ENCODE results near the gene ZNF687. TPM values are rescaled to one million over a fixed set of nuclear protein-coding genes. Genes with fewer than 3 reads are reported as not detected.

ZNF687 gene
- total RNA-seq, 2 experiments from 2014 or later, result 25.5 to 26.6 TPM

- ChIA-PET POLR2A (no interaction called here), CTCF (no interaction called here)
- H3K36me3 Mint-ChIP-seq (ENCODE audit: low read depth), result peaks cover 54% of the 10 kb centered on the region
- no peaks in the 10 kb centered on the region for H3K9me3 Mint-ChIP-seq (ENCODE audit: insufficient read depth)
- H3K4me3 Mint-ChIP-seq, result no peak overlapping the region
- no peaks in the 10 kb centered on the region for H3K27me3 Mint-ChIP-seq (ENCODE audit: low read depth)
- H3K4me1 Mint-ChIP-seq (ENCODE audit: low read depth), result peaks cover 5% of the 10 kb centered on the region
- H3K27ac Mint-ChIP-seq, result no peak overlapping the region
- no peak for ATAC-seq
- DNase-seq, result no peak
These were observed 8.7 kb downstream of the ZNF687 start for GRCh38 chr1:151290709-151291303.

DNA sequence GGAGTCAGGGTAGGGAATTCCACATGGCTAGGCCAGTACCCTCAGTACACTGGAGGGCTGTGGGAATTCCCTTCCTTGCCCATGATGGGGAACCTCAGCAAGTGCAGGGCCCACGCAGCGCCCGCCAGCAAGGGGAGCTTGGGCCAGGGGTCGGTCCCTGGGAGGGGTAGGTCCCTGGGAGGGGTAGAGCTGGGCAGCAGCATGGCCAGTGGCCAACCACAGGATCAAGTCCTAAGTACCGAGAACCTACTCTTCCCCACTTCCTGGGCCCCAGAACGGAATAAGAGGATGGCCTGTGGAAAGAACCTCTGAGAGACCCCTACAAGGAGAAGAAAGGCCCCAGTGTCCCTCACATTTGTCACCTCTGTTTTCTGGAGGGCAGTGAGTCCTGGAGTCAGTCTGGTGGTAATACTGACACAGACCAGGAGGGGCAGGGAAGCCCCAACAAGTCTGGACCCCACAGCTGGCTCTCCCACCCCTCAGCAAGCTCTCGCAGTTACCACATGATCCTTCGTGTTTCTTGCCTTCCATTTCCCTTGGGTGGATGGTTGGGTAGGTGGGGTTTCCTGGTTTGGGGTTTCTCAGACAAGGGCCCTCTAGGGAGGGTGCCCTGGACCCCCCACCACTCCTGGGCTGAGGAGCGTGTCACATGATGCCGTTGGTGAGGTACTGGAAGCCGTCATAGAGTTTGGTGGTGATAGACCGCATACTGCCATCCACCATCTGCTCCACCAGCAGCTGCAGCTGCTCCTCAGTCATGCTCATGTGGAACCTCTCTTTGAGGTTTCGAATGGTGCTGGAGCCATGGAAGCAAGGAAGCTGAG lies 10.3 kb downstream of the ZNF687 start:
- DNase-seq, result no peak
- Mint-ChIP-seq H3K36me3 (ENCODE audit: low read depth) (peaks cover 54% of the 10 kb centered on the region), H3K4me3 (no peak overlapping the region), H3K9me3 (ENCODE audit: insufficient read depth) (no peaks in the 10 kb centered on the region), H3K27me3 (ENCODE audit: low read depth) (no peaks in the 10 kb centered on the region), H3K4me1 (ENCODE audit: low read depth) (peaks cover 5% of the 10 kb centered on the region), H3K27ac (peak overlapping the region; percentile 43)
- POLR2A ChIA-PET, result interaction anchor here (1.5 to 2.6 kb wide), 2 partner anchors 9 to 11 kb away, joined by 9 to 10 read pairs; partner anchors contain the start of gene ZNF687
- ATAC-seq, result no peak
- CTCF ChIA-PET, result interaction anchor here (0.9 to 1.3 kb wide), 2 partner anchors 8 to 10 kb away, joined by 3 to 4 read pairs; no protein-coding TSS in a partner anchor

- POLR2A ChIA-PET, result interaction anchor here (1.3 to 2.6 kb wide), 3 partner anchors 10 to 12 kb away, joined by 8 to 10 read pairs (median 9); partner anchors contain the start of gene ZNF687
- peaks cover 5% of the 10 kb centered on the region for H3K4me1 Mint-ChIP-seq (ENCODE audit: low read depth)
- no peaks in the 10 kb centered on the region for H3K27me3 Mint-ChIP-seq (ENCODE audit: low read depth)
- H3K27ac Mint-ChIP-seq, result peak overlapping the region; percentile 49
- H3K4me3 Mint-ChIP-seq, result no peak overlapping the region
- ATAC-seq (peak; percentile 8), DNase-seq (no peak)
- CTCF ChIA-PET, result interaction anchor here (0.9 to 1.4 kb wide), 2 partner anchors 8 to 47 kb away, joined by 4 read pairs; no protein-coding TSS in a partner anchor
- H3K9me3 Mint-ChIP-seq (ENCODE audit: insufficient read depth), result no peaks in the 10 kb centered on the region
- peaks cover 57% of the 10 kb centered on the region for H3K36me3 Mint-ChIP-seq (ENCODE audit: low read depth)
These were observed 11.0 kb downstream of the ZNF687 start for GRCh38 chr1:151293093-151293492.

- Mint-ChIP-seq H3K27me3 (ENCODE audit: low read depth) (no peaks in the 10 kb centered on the region), H3K4me1 (ENCODE audit: low read depth) (peaks cover 1% of the 10 kb centered on the region), H3K36me3 (ENCODE audit: low read depth) (peaks cover 63% of the 10 kb centered on the region), H3K27ac (no peak overlapping the region), H3K9me3 (ENCODE audit: insufficient read depth) (no peaks in the 10 kb centered on the region), H3K4me3 (no peak overlapping the region)
- ATAC-seq (no peak), DNase-seq (no peak)
- CTCF ChIA-PET, result interaction anchor here (1.0 to 8.0 kb wide), 5 partner anchors 11 to 68 kb away, joined by 3 to 99 read pairs (median 4); no protein-coding TSS in a partner anchor
- POLR2A ChIA-PET, result interaction anchor here (0.9 to 1.3 kb wide), 3 partner anchors 9 to 13 kb away, joined by 3 to 8 read pairs (median 3); partner anchors contain the start of gene ZNF687
These were observed 12.8 kb downstream of the ZNF687 start for GRCh38 chr1:151294742-151295462.

- ATAC-seq (no peak), DNase-seq (no peak)
- H3K27ac Mint-ChIP-seq, result no peak overlapping the region
- H3K4me1 Mint-ChIP-seq (ENCODE audit: low read depth), result peaks cover 14% of the 10 kb centered on the region
- peaks cover 52% of the 10 kb centered on the region for H3K36me3 Mint-ChIP-seq (ENCODE audit: low read depth)
- no peaks in the 10 kb centered on the region for H3K27me3 Mint-ChIP-seq (ENCODE audit: low read depth)
- no peak overlapping the region for H3K4me3 Mint-ChIP-seq
- ChIA-PET POLR2A (interaction anchor here (0.6 to 1.2 kb wide), 3 partner anchors 20 to 27 kb away, joined by 3 read pairs; no protein-coding TSS in a partner anchor), CTCF (interaction anchor here (0.9 to 6.5 kb wide), 6 partner anchors 9 to 425 kb away, joined by 3 to 56 read pairs (median 10); partner anchors contain the start of genes PI4KB, RFX5 and TNFAIP8L2)
- no peaks in the 10 kb centered on the region for H3K9me3 Mint-ChIP-seq (ENCODE audit: insufficient read depth)
These were observed 27.8 kb downstream of the ZNF687 start for GRCh38 chr1:151309811-151310323.

GRCh38 chr1:151311011-151311410 lies 28.9 kb downstream of the ZNF687 start:
- CTCF ChIA-PET, result interaction anchor here (0.9 to 6.5 kb wide), 9 partner anchors 10 to 211 kb away, joined by 3 to 56 read pairs (median 4); partner anchors contain the start of genes PI4KB, RFX5 and TNFAIP8L2
- peaks cover 14% of the 10 kb centered on the region for H3K4me1 Mint-ChIP-seq (ENCODE audit: low read depth)
- no peak overlapping the region for H3K4me3 Mint-ChIP-seq
- no peaks in the 10 kb centered on the region for H3K9me3 Mint-ChIP-seq (ENCODE audit: insufficient read depth)
- POLR2A ChIA-PET, result interaction anchor here (0.6 to 2.4 kb wide), 5 partner anchors 16 to 160 kb away, joined by 3 to 17 read pairs (median 4); partner anchors contain the start of gene PI4KB
- peaks cover 51% of the 10 kb centered on the region for H3K36me3 Mint-ChIP-seq (ENCODE audit: low read depth)
- no peak for DNase-seq
- H3K27me3 Mint-ChIP-seq (ENCODE audit: low read depth), result no peaks in the 10 kb centered on the region
- no peak for ATAC-seq
- no peak overlapping the region for H3K27ac Mint-ChIP-seq

DNA sequence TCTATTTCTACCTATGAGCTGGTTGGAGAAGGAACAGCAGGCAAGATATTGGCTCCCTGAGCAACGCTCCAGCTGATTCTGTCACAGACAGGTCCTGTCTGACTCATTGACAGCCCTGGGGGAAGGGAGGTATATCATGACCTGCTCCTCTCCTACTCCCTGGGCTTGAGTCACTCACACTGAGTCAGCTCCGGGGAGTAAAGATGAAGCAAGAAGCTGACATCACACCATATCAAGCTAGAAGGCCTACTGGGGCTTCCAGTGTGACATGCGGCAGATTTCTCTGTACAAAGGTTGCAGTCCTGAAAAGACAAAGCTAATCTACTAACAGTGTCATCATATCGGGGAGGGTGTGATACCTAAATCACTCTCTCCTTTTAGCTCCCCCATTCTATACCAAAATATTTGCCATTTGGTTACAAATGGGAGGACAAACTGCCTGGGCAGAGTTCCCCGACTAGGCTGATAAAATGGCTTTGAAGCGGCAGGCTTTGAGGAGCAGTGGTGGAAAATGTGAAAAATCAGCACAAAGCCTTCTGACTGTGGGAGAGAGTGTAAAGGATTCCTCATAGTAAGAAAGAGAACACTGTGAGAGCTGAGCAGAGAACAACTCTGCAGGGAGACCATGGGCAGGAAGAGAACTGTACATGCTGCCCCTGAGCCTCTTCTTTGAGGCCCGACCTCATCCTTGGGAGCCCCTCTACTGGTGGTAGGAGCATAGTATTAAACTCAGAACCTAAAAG lies 29.7 kb downstream of the ZNF687 start:
- H3K27me3 Mint-ChIP-seq (ENCODE audit: low read depth), result no peaks in the 10 kb centered on the region
- ATAC-seq, result peak; percentile 80
- no peaks in the 10 kb centered on the region for H3K9me3 Mint-ChIP-seq (ENCODE audit: insufficient read depth)
- H3K4me3 Mint-ChIP-seq, result no peak overlapping the region
- POLR2A ChIA-PET, result interaction anchor here (0.6 to 2.4 kb wide), 6 partner anchors 15 to 151 kb away, joined by 3 to 17 read pairs (median 4); partner anchors contain the start of genes PI4KB and RFX5
- peaks cover 14% of the 10 kb centered on the region for H3K4me1 Mint-ChIP-seq (ENCODE audit: low read depth)
- H3K36me3 Mint-ChIP-seq (ENCODE audit: low read depth), result peaks cover 51% of the 10 kb centered on the region
- CTCF ChIA-PET, result interaction anchor here (0.8 to 6.5 kb wide), 10 partner anchors 9 to 212 kb away, joined by 3 to 56 read pairs (median 4); partner anchors contain the start of gene PI4KB
- peak overlapping the region; percentile 43 for H3K27ac Mint-ChIP-seq
- peak; percentile 61 for DNase-seq

- Mint-ChIP-seq H3K4me1 (ENCODE audit: low read depth) (peaks cover 14% of the 10 kb centered on the region), H3K27ac (no peak overlapping the region), H3K4me3 (no peak overlapping the region), H3K36me3 (ENCODE audit: low read depth) (peaks cover 48% of the 10 kb centered on the region), H3K27me3 (ENCODE audit: low read depth) (no peaks in the 10 kb centered on the region), H3K9me3 (ENCODE audit: insufficient read depth) (no peaks in the 10 kb centered on the region)
- ChIA-PET POLR2A (interaction anchor here (1.2 to 2.4 kb wide), 3 partner anchors 11 to 35 kb away, joined by 4 to 17 read pairs (median 5); partner anchors contain the start of genes PI4KB and RFX5), CTCF (interaction anchor here (1.2 to 6.5 kb wide), 5 partner anchors 8 to 27 kb away, joined by 3 to 56 read pairs (median 17); partner anchors contain the start of gene PI4KB)
- DNase-seq, result no peak
- ATAC-seq, result no peak
These were observed 30.3 kb downstream of the ZNF687 start for GRCh38 chr1:151312411-151312810.

GRCh38 chr1:151312826-151313225 lies 30.7 kb downstream of the ZNF687 start:
- CTCF ChIA-PET, result interaction anchor here (0.8 to 6.5 kb wide), 6 partner anchors 7 to 27 kb away, joined by 3 to 56 read pairs (median 10); partner anchors contain the start of gene PI4KB
- ATAC-seq (no peak), DNase-seq (no peak)
- Mint-ChIP-seq H3K27ac (no peak overlapping the region), H3K36me3 (ENCODE audit: low read depth) (peaks cover 51% of the 10 kb centered on the region), H3K9me3 (ENCODE audit: insufficient read depth) (no peaks in the 10 kb centered on the region), H3K4me3 (no peak overlapping the region), H3K27me3 (ENCODE audit: low read depth) (no peaks in the 10 kb centered on the region), H3K4me1 (ENCODE audit: low read depth) (peaks cover 14% of the 10 kb centered on the region)
- POLR2A ChIA-PET, result interaction anchor here (1.0 to 2.4 kb wide), 4 partner anchors 11 to 32 kb away, joined by 4 to 17 read pairs (median 7); partner anchors contain the start of gene PI4KB

DNA sequence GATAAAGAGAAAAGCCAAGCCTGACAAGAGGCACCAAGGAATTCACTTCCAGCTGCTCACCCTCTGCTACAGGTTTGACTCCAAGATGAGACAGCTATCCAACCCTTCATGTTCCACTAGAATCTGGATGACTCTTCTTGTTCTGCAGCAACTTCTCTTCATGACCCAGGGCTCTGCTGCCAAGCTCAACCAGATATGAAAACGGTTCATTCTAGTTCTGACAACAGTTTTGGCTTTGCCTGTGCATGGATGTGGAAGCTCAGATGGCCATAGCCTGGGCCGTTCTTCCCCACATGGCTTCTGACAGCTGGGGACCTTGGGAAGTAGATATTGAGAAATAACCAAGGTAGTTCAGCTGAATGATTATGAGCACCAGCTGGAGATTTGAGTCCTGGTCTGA lies 31.4 kb downstream of the ZNF687 start:
- CTCF ChIA-PET, result interaction anchor here (0.8 to 6.5 kb wide), 4 partner anchors 13 to 26 kb away, joined by 3 to 56 read pairs (median 28); partner anchors contain the start of gene PI4KB
- H3K4me3 Mint-ChIP-seq, result no peak overlapping the region
- ATAC-seq (no peak), DNase-seq (no peak)
- no peaks in the 10 kb centered on the region for H3K27me3 Mint-ChIP-seq (ENCODE audit: low read depth)
- H3K36me3 Mint-ChIP-seq (ENCODE audit: low read depth), result peaks cover 51% of the 10 kb centered on the region
- H3K4me1 Mint-ChIP-seq (ENCODE audit: low read depth), result peaks cover 14% of the 10 kb centered on the region
- POLR2A ChIA-PET, result interaction anchor here (1.0 to 1.3 kb wide), 3 partner anchors 10 to 32 kb away, joined by 4 to 10 read pairs (median 4); partner anchors contain the start of gene PI4KB
- H3K27ac Mint-ChIP-seq, result no peak overlapping the region
- H3K9me3 Mint-ChIP-seq (ENCODE audit: insufficient read depth), result no peaks in the 10 kb centered on the region

All from activated CD8-positive, alpha-beta T cell treated with anti-CD3 and anti-CD28 coated beads, Interleukin-2, amount 10 ng/mL, durations not matched to agents 7 days and 5 days (primary cell).